RWPE2 (cell line): Measurements from ENCODE around the gene BICDL2.
"Not testable (repeated sequence)": the region's sequence is repeated elsewhere in the genome, so short reads cannot be mapped to it uniquely, and the experiment has no call there.

Experiments
- ATAC-seq: fragments of 200-7000 bp; cut with Tn5 transposase; 3 replicates; pipeline ENCODE4 v1.9.1; 2021; ENCODE audit warnings: low read depth
- DNase-seq: peaks from one replicate; pipeline ENCODE4 v3.0.0-alpha.2; 2020; ENCODE audit warnings: low spot score
- H3K27ac ChIP-seq: fragments of 450-650 bp; 2 replicates; pipeline ENCODE4 v1.5.1; 2017; ENCODE audit warnings: mild to moderate bottlenecking; ENCODE audit not compliant: poor library complexity, severe bottlenecking
- H3K27me3 ChIP-seq: fragments of 250-450 bp; sonication (Bioruptor Pico); 2 replicates; pipeline ENCODE4 v1.5.1; 2021; ENCODE audit warnings: mild to moderate bottlenecking, moderate library complexity; ENCODE audit not compliant: insufficient read depth, poor library complexity, severe bottlenecking
- H3K36me3 ChIP-seq: fragments of 250-450 bp; sonication (Bioruptor Pico); 2 replicates; pipeline ENCODE4 v1.5.1; 2020; ENCODE audit warnings: low read depth, mild to moderate bottlenecking, moderate library complexity
- H3K4me1 ChIP-seq: fragments of 250-450 bp; sonication (Bioruptor Pico); 2 replicates; pipeline ENCODE4 v1.5.1; 2021; ENCODE audit warnings: mild to moderate bottlenecking, moderate library complexity; ENCODE audit not compliant: insufficient read depth, poor library complexity, severe bottlenecking
- H3K4me3 ChIP-seq: fragments of 250-450 bp; sonication (Bioruptor Pico); 2 replicates; pipeline ENCODE4 v1.5.1; 2021; ENCODE audit warnings: mild to moderate bottlenecking, moderate library complexity; ENCODE audit not compliant: severe bottlenecking
- H3K9me3 ChIP-seq: fragments of 250-450 bp; sonication (Bioruptor Pico); 2 replicates; pipeline ENCODE4 v1.5.1; 2021; ENCODE audit warnings: mild to moderate bottlenecking, moderate library complexity; ENCODE audit not compliant: severe bottlenecking
- TF ChIP-seq, protein P1 (sequence below): fragments of 450-650 bp; IDR thresholded peaks from one replicate; pipeline ENCODE4 v1.5.1; 2017; ENCODE audit warnings: mild to moderate bottlenecking, moderate library complexity; ENCODE audit not compliant: poor library complexity, severe bottlenecking

The BICDL2 gene, protein sequence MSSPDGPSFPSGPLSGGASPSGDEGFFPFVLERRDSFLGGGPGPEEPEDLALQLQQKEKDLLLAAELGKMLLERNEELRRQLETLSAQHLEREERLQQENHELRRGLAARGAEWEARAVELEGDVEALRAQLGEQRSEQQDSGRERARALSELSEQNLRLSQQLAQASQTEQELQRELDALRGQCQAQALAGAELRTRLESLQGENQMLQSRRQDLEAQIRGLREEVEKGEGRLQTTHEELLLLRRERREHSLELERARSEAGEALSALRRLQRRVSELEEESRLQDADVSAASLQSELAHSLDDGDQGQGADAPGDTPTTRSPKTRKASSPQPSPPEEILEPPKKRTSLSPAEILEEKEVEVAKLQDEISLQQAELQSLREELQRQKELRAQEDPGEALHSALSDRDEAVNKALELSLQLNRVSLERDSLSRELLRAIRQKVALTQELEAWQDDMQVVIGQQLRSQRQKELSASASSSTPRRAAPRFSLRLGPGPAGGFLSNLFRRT

DNA sequence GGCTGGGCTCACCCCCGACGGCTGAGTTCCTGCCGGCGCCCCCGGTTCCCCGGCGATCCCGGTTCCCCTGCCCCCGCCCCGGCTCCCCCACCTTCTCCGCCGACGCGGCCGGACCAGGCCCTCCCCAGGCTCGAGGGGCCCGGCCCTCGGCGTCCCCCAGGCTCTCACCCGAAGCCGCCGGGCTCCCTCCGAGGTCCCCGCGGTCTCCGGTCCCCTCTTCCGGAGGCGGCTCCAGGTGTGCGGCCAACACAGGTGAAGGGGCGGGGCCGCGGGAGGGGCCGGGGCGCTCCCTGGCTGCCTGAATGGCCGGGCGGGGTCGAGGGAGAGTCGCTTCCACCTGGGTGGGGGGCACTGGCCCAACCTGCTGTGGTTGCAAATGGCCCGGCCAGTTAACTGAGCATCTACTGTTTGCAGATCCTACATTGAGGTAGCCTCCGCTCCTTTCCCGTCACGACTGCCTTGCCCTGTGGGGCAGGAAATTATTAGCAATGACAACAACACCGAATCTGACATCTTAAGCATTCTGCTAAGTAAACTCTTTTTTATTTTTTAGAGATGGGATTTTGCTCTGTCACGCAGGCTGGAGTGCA lies at the start of gene BICDL2:
BICDL2 (minus strand) TSS at position 219 of the 590 bp plus-strand sequence. CDS start 1,448 bp downstream, outside the sequence.
- ATAC-seq (peak; percentile 15; the same call in 1 of the 3 replicates), DNase-seq (no peak)
- TF ChIP-seq, protein P1, sequence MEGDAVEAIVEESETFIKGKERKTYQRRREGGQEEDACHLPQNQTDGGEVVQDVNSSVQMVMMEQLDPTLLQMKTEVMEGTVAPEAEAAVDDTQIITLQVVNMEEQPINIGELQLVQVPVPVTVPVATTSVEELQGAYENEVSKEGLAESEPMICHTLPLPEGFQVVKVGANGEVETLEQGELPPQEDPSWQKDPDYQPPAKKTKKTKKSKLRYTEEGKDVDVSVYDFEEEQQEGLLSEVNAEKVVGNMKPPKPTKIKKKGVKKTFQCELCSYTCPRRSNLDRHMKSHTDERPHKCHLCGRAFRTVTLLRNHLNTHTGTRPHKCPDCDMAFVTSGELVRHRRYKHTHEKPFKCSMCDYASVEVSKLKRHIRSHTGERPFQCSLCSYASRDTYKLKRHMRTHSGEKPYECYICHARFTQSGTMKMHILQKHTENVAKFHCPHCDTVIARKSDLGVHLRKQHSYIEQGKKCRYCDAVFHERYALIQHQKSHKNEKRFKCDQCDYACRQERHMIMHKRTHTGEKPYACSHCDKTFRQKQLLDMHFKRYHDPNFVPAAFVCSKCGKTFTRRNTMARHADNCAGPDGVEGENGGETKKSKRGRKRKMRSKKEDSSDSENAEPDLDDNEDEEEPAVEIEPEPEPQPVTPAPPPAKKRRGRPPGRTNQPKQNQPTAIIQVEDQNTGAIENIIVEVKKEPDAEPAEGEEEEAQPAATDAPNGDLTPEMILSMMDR: no peak
- H3K4me3 ChIP-seq: peak within 1 kb of the TSS; percentile 24
- H3K9me3 ChIP-seq: no peaks in the 10 kb centered on the region
- no peaks in the 10 kb centered on the region for H3K4me1 ChIP-seq
- no peaks in the 10 kb centered on the region for H3K36me3 ChIP-seq
- H3K27ac ChIP-seq: no peak within 1 kb of the TSS
- peaks cover 33% of the 10 kb centered on the region for H3K27me3 ChIP-seq

DNA sequence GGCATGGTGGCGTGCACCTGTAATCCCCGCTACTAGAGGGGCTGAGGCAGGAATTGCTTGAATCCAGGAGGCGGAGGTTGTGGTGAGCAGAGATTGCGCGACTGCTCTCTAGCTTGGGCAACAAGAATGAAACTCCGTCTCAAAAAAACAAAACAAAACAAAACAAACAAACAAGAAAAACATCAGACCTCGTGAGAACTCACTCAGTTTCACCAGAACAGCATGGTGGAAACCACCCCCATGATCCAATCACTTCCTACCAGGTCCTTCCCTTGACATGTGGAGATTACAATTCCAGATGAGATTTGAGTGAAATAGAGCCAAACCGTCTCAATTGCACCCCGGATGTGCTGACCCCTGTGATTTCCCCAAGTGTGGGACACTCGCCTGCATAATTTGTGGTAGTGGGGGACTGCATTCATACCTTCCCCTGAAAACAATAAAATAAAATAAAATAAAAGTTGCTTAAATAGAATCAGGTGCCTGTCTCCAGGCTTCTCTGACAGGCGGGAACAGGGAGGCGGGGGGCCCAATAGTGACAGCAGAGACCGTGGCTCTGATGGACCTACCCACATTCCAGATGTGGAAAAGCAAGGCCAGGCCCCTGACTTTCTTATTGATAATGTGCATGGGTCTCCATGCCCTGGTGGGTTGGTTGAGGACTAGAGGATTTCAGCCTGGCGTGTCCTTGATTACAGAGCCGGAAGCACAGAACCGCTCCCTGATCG lies 49.3 kb upstream of the BICDL2 start:
- ATAC-seq: no peak
- H3K9me3 ChIP-seq: no peaks in the 10 kb centered on the region
- no peaks in the 10 kb centered on the region for H3K4me1 ChIP-seq
- H3K4me3 ChIP-seq: no peak overlapping the region
- no peaks in the 10 kb centered on the region for H3K27me3 ChIP-seq
- DNase-seq: peak; percentile 37
- H3K36me3 ChIP-seq: no peaks in the 10 kb centered on the region
- no peak overlapping the region for H3K27ac ChIP-seq
- TF ChIP-seq, protein P1: no peak

DNA sequence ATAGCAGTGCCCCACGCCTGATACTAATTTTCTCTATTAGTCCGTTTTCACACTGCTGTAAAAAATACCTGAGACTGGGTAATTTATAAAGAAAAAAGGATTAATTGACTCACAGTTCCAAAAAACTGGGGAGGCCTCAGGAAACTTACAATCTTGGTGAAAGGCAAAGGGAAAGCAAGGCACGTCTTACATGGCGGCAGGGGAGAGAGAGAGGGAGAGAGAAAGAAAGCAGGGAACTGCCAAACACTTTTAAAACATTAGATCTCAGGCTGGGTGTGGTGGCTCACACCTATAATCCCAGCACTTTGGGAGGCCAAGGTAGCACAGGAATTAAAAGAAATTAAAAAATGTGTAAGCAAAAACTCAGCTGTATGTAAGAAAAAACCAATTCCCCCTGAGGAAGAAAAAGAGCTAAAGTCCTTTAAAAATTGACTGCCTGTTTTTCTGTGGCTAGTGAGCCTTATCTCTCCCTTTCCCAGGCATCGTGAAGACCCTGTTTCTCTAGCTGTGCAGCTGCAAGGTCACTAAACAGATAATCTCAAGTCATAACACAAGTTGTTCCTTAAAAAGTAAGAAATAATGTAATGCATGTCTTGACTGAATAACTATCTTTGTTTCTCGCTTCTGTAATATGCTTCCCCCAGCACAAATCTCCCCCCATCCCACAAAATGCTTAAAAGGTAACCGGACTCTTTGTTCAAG lies 48.4 kb upstream of the BICDL2 start:
- Histone ChIP-seq H3K27ac (no peak overlapping the region), H3K9me3 (no peaks in the 10 kb centered on the region), H3K4me3 (no peak overlapping the region), H3K27me3 (no peaks in the 10 kb centered on the region), H3K36me3 (no peaks in the 10 kb centered on the region), H3K4me1 (no peaks in the 10 kb centered on the region)
- no peak for DNase-seq
- no peak for ATAC-seq
- TF ChIP-seq, protein P1: no peak

DNA sequence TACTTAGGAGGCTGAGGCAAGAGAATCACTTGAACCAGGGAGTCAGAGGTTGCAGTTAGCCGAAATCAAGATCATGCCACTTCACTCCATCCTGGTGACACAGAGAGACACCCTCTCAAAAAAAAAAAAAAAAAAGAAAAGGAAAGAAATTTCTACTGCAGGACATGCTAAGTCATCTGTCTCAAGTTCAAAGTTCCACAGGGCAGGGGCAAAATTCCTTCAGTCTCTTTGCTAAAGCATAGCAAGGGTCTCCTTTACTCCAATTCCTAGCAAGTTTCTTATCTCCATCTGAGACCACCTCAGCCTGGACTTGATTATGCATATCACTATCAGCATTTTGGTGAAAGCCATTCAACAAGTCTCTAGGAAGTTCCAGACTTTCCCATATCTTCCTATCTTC lies 47.7 kb upstream of the BICDL2 start:
- no peaks in the 10 kb centered on the region for H3K4me1 ChIP-seq
- ATAC-seq: no peak

DNA sequence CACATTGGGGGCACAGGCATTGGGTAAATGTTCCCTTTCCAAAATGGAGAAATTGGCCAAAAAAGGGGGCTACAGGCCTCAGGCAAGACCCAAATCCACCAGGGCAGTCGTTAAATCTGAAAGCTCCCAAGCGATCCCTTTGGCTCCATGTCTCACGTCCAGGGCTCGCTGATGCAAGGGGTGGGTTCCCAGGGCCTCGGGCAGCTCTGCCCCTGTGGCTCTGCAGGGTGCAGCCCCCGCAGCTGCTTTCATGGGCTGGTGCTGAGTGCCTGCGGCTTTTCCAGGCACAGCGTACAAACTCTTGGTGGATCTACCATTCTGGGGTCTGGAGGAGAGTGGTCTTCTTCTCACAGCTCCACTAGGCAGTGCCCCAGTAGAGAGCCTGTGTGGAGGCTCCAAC lies 46.7 kb upstream of the BICDL2 start:
- H3K27me3 ChIP-seq, H3K36me3 ChIP-seq, H3K4me1 ChIP-seq, H3K9me3 ChIP-seq, ATAC-seq, H3K4me3 ChIP-seq, DNase-seq, H3K27ac ChIP-seq: not testable (repeated sequence)

More for the DNA sequence above, 47.7 kb upstream of the BICDL2 start:
- no peak for DNase-seq
- Histone ChIP-seq H3K4me3 (no peak overlapping the region), H3K36me3 (no peaks in the 10 kb centered on the region), H3K27ac (no peak overlapping the region), H3K9me3 (no peaks in the 10 kb centered on the region), H3K27me3 (peaks cover 6% of the 10 kb centered on the region)
- TF ChIP-seq, protein P1: no peak

DNA sequence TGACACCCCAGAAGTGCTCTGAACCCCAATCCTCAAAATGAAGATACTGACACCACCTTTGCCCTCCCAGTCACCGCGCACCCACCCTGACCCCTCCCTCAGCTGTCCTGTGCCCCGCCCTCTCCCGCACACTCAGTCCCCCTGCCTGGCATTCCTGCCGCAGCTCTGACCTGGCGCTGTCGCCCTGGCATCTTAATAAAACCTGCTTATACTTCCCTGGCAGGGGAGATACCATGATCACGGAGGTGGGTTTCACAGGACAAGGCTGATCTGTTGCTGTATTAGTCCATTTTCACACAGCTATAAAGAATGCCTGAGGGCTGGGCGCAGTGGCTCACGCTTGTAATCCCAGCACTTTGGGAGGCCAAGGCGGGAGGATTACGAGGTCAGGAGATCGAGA lies 45.2 kb upstream of the BICDL2 start:
- not testable (repeated sequence) for H3K27ac ChIP-seq, DNase-seq, H3K36me3 ChIP-seq, H3K4me1 ChIP-seq, ATAC-seq, H3K4me3 ChIP-seq, H3K9me3 ChIP-seq, H3K27me3 ChIP-seq
